ENCODE results near the gene MMP11.

Gene MMP11

DNA sequence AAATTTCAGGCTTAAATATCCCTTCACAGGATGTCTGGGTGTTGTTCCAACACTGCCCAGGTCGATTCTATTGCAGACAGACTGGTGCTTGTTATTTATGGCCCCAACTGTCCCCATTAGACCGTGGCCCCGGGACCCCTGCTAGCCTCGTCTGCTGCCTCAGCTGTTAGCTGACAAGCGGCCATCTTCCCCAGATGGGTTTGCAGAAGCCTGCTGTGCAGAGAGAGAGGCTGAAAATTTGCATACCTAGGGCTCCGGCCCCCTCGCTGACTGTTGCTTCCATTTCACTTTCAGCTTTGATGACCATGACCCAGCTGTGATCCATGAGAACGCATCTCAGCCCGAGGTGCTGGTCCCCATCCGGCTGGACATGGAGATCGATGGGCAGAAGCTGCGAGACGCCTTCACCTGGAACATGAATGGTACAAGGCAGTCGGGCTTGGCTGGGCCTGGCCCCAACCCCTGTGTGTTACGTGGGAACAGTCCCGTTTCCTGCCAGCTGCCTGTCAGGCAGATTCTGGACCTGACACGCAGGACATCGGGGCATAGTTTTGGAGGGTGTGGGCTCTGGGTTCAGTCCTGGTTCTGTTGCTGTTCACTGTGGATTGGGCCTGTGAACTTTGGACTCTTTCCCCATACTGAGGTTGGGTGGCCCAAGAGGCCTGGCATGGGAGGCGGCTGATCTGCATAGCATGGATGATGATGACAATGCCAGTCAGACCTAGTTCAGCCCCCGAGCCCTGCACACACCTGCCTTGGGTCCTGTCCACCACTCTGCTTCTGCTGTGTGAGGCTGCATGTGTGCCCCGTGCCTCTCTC, 30.6 kb downstream of the MMP11 start:
- no peak for DNase-seq

DNA sequence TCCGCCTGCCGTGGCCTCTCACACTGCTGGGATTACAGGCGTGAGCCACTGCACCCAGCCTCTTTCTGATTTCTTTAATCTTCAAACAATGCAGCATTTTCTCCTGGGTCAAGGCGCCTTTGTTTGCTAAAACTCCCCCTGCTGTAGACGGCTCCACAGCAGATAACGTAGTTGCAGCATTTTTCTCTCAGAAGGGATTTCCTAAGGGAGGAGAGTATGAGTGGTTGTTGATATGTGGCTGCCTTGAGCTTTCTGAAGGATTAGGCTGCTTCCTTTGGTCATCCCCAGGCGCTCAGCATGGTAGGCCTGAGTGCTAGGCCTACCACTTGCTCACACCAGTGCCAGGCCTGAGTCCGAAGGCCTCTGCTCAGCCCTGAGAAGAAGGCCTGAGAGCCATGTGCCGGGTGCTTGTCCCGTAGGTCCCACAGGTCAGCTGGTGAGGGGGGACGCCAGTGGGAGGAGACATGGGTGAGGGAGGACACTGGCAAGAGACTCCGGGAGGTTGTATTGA, 32.2 kb downstream of the MMP11 start:
- DNase-seq: no peak

DNA sequence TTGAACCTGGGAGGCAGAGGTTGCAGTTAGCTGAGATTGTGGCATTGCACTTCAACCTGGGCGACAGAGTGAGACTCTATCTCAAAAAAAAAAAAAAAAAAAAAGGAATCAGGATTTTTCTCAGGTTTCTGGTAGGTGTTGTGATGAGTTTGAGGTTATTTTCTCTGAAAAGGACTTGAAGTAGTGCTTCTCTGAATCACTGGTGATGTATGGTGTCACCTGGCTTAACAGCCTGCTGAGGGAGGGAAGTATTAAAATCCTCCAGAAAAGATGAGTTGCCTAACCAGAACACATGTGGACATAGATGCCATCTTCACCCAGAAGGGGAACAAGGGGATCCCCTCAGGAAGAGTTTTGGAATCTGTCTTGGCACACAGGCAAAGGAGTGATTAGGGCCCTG, 34.2 kb downstream of the MMP11 start:
- no peak for DNase-seq

DNA sequence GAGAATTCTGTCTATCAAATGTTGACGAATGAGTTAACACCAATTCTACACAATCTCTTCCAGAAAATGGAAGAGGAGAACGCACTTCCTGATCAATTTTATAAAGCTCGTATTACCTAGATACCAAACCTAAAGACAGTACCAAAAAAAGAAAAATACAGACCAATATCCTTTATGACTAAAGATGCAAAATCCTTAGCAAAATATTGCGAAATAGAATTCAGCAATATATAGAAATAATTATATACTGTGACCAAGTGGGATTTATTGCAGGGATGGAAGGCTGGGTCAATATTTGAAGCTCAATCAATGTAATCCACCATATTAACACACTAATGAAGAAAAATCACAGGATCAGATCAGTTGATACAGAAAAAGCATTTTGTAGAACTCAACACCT, 39.7 kb downstream of the MMP11 start:
- no peak for DNase-seq

DNA sequence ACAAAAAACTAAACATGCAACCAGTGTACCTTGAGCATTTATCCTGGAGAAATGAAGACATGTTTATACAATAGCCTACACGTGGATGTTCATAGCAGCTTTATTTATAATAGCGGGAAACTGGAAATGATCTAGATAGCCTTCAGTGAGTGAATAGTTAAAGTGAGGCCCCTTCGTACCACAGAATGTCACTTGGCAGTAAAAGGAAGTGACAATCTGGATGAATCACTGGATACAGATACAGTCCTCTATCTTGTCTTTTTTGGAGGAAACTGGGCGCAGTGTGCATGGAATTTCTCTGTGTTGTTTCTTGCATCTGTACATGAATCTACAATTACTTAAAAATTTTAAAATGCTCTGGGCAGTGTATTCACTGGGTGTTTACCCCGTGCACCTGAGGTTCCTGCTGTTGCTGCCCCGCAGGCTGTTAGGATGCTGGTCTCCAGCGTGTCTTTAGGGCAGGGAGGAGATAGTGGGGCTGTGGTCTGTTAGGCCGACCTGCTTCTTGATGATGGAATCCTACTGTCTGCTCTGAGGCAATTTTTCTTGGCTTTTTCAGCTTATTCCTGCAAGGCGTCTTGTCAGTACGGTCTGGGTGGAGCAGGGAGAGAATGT, 43.0 kb downstream of the MMP11 start:
- no peak for DNase-seq

DNA sequence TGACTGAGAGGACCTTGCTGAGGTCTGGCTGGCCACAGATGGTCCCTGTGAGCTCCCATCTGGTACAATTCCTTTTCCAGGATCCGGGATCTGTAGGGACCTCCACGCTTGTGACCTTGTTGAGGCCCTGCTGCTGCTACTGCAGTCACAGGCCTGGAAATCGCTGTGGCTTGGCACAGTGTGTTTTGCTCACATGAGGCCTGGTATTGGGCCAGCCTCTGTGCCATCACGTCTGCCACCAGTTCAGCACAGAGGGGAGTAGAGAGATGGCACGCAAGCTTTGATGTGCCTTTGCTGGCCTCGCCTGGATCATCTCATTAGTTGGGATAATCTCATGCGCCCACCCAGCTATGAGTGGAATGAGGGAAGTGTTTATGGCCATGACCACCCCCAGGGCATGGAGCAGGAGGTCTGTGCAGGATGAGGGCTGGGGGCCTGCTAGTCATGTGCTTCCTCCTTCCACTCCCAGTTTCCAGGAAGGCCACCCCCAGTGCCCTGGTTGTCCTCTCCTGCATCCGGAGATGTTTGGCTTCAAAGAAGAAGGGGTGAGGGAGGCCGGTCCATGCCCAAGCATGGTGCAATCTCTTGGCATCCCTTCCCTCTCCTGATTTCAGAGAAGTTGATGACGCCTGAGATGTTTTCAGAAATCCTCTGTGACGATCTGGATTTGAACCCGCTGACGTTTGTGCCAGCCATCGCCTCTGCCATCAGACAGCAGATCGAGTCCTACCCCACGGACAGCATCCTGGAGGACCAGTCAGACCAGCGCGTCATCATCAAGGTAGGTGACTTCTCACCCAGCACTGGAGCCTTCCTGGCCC, 43.7 kb downstream of the MMP11 start:
- DNase-seq: no peak

DNA sequence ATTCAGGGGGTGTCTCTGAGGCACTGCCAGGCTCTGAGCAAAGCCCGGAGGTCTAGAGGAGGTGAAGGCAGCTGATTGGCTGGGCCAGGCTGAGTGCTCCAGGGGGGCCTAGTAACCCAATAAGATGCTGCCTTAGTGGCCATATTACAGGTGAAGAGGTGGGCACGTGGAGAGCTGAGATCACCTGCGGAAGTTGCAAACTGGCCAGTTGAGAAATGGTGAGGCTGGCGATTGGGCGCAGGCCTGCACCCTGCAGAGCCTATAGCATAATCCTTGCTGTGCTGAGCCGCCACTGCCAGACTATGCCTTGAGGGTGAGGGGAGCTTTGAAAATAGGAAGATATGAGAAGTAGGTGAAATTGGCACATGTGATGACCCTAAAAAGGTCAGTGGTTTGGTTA, 44.5 kb downstream of the MMP11 start:
- DNase-seq: no peak

DNA sequence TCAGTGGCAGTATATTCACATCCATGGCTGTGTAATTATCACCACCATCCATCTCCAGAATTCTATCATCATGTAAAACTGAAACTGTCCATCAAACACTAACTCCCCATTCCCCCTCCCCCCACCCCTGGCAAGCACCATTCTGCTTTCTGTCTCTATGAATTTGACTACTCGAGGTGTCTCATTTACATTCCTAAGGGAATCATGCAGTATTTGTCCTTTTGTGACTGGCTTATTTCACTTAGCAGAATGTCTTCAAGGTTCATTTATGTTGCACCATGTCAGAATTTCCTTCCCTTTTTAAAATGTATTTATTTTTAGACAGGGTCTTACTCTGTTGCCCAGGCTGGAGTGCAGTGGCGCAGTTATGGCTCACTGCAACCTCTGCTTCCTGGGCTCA, 45.9 kb downstream of the MMP11 start:
- DNase-seq: no peak

DNA sequence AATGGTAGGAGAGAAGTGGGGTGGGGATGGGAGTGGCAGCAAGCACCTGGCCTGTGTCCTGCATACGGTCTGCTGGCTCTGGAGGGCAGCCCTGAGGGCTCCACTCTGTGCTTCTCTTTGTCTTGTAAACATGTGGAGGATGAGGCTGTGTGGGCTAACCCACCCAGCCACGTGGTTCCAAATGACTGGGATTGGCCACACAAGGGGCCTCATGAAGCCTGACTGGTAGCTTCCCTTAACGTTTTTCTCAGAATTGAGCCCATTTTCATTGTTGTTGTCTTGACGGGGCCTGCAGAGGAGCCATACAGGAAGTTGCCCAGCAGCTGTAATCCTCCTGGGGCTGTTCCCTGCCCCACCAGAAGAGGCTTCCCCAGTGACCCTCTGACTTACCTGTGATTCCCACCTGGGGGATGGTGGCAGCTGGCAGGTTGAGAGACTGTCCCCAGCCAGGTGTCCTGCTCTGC, 48.1 kb downstream of the MMP11 start:
- no peak for DNase-seq

DNA sequence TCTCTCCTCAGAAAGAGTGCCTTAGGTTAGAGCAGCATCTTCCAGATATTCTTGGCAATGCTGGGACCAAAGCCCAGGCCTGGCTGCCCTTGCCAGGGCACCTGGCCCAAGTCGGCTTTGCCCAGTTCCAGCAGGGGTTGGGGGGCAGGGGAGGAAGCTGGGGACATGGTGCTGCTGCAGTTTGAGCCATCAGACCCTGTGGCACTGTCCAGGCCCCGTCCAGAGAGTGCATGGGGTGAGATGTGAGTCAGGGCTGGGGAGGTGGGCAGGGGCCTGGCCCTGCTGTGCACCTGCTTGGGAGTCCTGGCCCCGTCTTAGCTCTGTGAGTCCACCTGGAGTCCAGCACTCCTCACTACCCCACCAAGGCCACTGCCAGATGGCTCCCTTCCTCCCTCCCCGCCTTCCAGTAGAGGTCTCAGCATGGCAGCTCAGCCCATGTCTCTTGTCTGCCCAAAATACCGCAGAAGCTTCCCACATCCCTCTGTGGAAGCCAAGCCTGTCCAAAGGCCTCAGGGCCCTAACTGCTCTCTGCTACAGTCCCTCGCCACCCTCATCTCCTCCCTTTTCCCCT, 49.5 kb downstream of the MMP11 start:
- DNase-seq: no peak

DNA sequence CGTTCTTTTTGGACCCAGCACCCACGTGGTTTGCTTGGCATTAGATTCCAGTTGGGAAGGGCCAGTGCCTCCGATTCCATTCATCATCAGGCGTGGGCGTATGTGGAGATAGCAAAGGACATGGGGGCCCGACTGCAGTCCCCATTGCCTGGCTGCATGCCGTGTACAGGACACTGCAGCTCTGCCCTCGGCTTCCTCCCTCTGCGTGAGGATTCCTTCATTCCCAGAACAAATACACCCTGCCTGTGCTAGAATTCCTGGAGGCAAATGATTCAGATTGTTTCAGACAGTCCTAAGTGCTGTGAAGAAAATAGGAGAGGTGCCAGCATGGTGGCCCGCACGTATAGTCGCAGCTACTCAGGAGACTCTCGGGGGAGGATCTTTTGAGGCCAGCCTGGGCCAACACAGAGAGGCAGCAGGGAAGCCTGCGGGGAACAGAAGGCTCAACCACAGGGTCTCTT, 50.7 kb downstream of the MMP11 start:
- no peak for DNase-seq

DNA sequence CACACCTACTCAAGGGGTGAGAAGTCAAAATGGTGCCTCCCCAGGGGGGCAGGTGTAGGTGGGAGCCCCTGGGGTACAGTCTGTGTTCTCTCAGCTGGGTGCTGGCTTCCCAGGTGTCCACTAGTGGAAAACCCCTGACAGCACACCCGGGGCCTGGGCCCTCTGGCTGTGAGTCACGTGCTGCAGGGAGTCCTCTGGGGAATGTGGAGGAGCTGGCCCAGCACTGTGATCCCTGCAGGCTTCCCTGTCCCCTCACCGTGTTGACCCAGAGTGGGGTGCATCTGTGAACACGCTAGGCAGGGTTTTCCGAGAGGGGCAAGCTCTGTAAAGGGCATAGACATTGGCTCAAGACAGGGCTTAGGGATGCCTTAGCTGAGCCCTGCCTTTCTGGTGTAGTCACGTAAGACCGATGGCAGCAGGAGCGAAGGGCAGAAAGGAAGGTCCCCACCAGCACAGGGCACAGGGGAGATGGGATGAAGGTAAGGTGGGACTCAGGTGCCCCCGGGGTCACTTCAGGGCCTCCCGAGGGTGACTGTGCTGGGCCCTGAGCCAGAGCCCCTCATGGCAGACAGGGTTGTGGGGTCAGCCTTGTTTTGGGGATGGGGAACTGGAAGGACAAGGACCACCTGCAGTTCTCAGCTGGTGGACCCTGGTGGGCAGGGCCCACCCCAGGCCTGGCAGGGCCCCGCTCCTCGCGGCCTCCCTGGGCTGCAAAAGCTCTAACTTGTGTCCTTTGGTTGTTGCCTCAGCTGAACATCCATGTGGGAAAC, 52.0 kb downstream of the MMP11 start:
- DNase-seq: no peak

DNA sequence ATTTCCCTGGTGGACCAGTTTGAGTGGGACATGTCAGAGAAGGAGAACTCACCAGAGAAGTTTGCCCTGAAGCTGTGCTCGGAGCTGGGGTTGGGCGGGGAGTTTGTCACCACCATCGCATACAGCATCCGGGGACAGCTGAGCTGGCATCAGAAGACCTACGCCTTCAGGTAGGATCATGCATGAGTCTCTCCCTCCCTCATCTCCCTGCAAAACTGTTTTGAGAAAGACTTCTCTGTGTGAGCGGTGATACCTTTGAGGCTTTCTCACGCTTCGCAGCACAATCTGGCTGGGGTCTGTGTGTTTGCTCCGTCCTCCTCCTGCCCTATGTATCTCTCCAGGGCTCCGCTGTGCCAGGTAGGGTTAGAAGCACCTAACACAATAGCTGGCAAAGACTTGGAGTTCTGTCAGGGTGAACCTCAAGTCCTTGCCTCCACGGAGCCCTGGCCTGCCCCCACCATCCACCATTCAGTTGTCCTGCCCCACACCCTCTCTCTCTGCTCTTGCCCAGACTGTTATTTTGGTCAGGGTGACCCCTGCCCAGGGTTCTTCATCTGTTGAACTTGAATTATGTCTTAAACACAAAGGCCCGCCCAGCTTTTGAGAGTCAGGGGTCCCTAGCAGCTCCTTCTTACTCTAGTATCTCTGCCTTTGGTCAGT, 52.7 kb downstream of the MMP11 start:
- DNase-seq: no peak

DNA sequence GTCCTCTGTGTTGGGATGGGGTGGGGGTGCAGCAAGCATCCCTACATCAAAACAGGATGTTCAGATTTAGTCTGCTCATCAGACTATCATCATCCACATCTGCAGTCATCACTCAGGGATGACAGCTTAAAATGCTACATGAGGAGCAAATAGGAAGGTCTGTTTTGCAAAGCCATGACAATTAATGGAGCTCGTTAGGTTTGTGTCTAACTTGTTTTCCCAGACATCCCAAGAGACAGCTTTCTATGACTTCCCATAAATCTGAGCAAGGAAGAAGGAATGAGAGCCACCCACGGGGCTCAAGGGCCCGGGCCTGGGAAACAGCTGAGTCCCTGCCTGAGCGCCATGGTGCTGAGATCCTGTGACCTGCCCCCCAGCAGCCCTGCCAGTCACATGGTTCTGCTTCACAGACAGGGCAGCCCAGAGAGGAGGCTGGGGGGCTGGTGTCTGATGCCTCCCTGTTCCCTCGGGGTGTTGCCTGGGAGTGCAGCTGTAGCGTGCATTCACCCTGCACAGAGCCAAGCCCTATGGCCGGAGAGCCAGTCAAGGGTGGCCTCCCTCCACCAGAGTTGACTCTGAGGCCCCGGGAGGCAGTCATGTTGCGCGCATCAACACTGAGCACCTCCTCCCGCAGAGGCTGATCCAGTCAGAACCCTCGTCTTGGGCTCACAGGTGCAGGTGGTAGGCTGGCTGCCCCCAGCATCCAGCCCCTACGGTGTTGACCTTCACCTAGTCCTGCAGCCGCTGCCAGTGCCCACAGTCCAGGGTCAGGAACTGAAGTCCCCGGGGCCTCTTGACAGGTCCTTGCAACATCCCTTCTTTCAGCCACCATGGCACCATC, 54.1 kb downstream of the MMP11 start:
- DNase-seq: no peak

DNA sequence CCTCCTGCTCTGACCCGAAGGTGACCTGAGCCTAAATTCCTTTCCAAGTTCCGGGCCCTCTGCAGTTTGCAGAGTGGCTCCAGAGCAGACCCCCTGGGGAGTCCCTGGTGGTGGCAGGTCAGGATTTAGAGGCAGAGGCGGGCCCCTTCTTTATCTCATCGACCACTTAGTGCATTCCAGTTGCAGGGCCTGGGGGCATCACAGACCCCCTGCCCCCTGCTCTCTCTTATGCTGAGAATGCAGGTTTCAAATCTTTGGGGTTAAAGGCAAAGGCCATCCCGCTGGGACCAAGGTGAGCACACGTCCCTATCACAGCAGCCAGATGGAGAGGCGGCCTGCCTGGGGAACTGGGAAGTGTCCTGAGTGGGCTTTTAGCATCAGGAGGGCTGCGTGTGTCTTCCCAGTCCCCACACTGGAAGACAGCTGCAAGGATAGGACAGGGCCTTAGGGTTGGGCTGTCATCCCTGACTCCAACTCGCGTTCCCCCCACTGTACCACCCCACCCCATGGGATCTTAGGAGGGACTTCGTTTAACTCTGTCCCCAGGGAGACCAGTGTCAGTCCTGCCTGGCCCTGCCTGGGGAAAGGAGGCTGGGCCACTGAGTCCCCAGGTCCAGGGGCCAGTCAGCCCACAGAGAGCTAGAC, 54.8 kb downstream of the MMP11 start:
- DNase-seq: no peak

DNA sequence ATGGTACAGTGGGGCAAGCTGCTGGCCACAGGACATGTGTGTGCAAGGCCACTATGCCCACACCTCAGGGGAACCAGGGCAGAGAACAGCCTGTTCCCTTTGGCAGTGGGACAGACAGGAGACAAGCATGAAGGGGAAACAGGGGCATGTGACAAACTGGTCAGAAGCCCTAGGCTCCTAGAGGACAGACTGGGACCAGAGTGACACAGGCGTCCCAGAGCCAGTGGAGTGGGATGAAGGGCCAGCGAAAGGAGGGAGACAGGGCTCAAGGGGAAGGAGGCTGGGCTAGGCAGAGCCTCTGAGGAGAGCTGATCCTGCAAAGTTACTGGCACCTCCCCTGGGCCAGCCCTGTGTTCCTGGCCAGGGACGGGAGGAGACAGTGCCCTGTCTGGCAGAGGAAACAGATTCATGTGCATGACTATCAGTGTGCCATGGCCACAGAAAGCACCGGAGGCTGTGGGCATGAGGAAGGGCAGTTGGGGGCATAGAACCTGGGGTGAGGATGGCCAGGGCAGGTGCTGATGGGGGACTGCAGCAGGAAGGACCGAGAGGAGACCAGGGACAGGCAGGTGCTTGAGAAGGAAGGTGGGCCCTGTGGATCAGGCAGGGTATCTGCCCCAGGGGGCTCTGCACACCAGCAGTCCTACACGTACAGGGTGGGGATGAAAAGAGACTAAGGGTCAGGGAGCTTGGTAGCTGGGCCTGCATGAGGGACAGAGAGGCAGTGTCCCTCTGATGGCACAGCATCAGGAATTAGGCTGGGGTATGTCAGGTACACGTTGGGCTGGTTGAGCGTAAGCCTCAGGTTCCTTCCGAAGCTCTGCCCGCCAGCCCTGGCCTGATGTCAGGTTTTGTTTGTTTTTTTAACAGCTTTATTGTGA, 56.4 kb downstream of the MMP11 start:
- DNase-seq: no peak

DNA sequence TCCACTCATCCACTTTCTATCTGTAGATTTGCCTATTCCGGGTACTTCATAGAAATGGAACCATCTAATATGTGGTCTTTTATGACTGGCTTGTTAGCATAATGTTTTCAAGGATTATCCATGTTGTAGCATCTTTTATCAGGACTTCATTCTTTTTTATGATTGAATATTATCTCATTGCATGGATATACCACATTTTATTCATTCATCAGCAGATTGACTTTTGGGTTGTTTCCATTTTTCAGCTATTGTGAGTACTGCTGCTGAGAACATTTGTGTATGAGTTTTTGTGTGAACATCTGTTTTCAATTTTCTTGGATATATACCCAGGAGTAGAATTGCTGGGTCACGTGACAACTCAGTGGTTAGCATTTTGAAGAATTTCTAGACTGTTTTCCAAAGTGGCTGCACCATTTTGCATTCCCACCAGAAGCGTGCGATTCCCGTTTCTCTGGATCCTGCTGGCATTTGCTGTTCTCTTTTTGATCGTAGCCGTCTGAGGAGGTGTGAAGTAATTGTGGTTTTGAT, 57.3 kb downstream of the MMP11 start:
- DNase-seq: no peak

DNA sequence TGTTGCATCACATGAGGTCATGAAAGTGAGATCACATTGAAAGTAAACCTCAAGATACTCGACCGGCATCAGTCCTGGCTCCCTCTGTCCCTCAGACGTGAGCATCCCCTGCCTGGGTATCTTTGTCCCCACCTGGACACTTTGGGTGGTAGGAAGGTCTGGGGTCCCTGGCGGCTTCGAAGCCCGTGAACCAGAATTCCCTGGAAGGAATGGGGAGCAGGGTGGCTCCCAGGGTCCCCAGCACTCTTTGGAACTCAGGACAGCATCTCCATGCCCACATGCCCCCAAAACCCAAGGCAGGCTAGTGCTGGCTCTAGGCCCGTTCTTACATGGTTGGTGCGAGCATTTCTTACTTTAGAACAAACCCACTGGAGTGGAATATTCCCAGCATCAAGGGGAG, 58.6 kb downstream of the MMP11 start:
- DNase-seq: no peak

DNA sequence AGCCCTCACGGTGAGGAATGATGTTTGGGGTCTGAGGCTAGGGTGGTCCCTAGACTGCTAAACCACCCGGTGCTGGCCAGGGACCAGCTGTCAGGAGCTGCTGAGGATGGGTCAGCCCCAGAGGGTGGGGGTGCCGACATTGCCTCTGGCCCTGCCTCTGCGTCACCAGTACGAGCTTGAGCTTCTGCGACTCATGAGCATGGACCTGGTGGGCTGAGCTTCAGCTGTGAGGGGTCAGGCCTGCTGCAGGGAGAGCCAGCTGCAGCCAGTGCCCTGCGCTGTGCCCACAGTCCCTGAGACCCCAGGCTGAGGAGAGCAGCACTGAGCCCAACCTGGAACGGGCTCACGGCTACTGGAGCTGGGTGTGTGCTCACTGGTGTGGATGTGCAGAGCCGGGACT, 59.1 kb downstream of the MMP11 start:
- DNase-seq: no peak
